ENCODE data around the gene PCDH18. TPM values are rescaled to one million over a fixed set of nuclear protein-coding genes. Genes with fewer than 3 reads are reported as not detected.

The PCDH18 gene
- total RNA-seq, 1 experiment from 2014 or later = 28.0 TPM

GRCh38 chr4:137524725-137525369 is 7.4 kb downstream of the PCDH18 start (continued):
- no peak for TF ChIP-seq JAZF1 (CRISPR knock-in tag; IDR thresholded peaks at IDR 0.05)
- TF ChIP-seq TP53 (CRISPR knock-in tag; IDR thresholded peaks at IDR 0.05) = no peak
- no peak for TF ChIP-seq CDX4 (CRISPR knock-in tag; IDR thresholded peaks at IDR 0.05; ENCODE audit: borderline replicate concordance)

- ATAC-seq = no peak
- ChIA-PET CTCF (no interaction called here), POLR2A (no interaction called here)
- no peak for DNase-seq (ENCODE audit: low spot score)
- no peak overlapping the region for H3K4me3 Mint-ChIP-seq
- no peaks in the 10 kb centered on the region for H3K27me3 Mint-ChIP-seq (ENCODE audit: low read depth)
- no peaks in the 10 kb centered on the region for H3K9me3 Mint-ChIP-seq
- TF ChIP-seq ZNF138 (CRISPR knock-in tag; conservative IDR thresholded peaks at IDR 0.05) = no peak
- TF ChIP-seq ERG (CRISPR knock-in tag; IDR thresholded peaks at IDR 0.05) = no peak
- TF ChIP-seq IRF1 (CRISPR knock-in tag; IDR thresholded peaks at IDR 0.05) = no peak
- TF ChIP-seq ZNF121 (CRISPR knock-in tag; IDR thresholded peaks at IDR 0.05) = no peak
- no peak for TF ChIP-seq ETV6 (CRISPR knock-in tag; IDR thresholded peaks at IDR 0.05)
- TF ChIP-seq SOX15 (CRISPR knock-in tag; IDR thresholded peaks at IDR 0.05) = no peak
- no peak for TF ChIP-seq TP53 (CRISPR knock-in tag; IDR thresholded peaks at IDR 0.05)
- no peak for TF ChIP-seq HMGA2 (CRISPR knock-in tag; IDR thresholded peaks at IDR 0.05)
- TF ChIP-seq ZNF425 (CRISPR knock-in tag; conservative IDR thresholded peaks at IDR 0.05) = no peak
- TF ChIP-seq MYBL2 (CRISPR knock-in tag; IDR thresholded peaks at IDR 0.05) = no peak
- H3K4me1 Mint-ChIP-seq = peaks cover 1% of the 10 kb centered on the region; the same call in 1 of the 2 replicates
- peaks cover 55% of the 10 kb centered on the region for H3K36me3 Mint-ChIP-seq
- H3K27ac Mint-ChIP-seq = no peak overlapping the region
These were observed 9.0 kb downstream of the PCDH18 start for GRCh38 chr4:137523329-137523728.

- peaks cover 40% of the 10 kb centered on the region for H3K36me3 Mint-ChIP-seq
- DNase-seq (ENCODE audit: low spot score) (no peak), ATAC-seq (no peak)
- H3K27ac Mint-ChIP-seq = no peak overlapping the region
- CTCF ChIA-PET = no interaction called here
- H3K27me3 Mint-ChIP-seq (ENCODE audit: low read depth) = no peaks in the 10 kb centered on the region
- no peak overlapping the region for H3K4me3 Mint-ChIP-seq
- no peaks in the 10 kb centered on the region for H3K4me1 Mint-ChIP-seq
- POLR2A ChIA-PET = no interaction called here
- H3K9me3 Mint-ChIP-seq = no peaks in the 10 kb centered on the region
- TF ChIP-seq TCF7 (CRISPR knock-in tag; IDR thresholded peaks at IDR 0.05; ENCODE audit: low read depth) (no peak), ZNF138 (CRISPR knock-in tag; conservative IDR thresholded peaks at IDR 0.05) (no peak), HMGA2 (CRISPR knock-in tag; IDR thresholded peaks at IDR 0.05) (no peak), ZNF512 (CRISPR knock-in tag; IDR thresholded peaks at IDR 0.05; ENCODE audit: borderline replicate concordance) (no peak), ATF1 (CRISPR knock-in tag; IDR thresholded peaks at IDR 0.05) (no peak), CBFB (CRISPR knock-in tag; IDR thresholded peaks at IDR 0.05; ENCODE audit: low read depth) (no peak), FOXP1 (CRISPR knock-in tag; IDR thresholded peaks at IDR 0.05; ENCODE audit: borderline replicate concordance) (no peak), USF2 (CRISPR knock-in tag; IDR thresholded peaks at IDR 0.05) (no peak), ARID4B (CRISPR knock-in tag; IDR thresholded peaks at IDR 0.05; ENCODE audit: borderline replicate concordance) (no peak)
These were observed 11.2 kb downstream of the PCDH18 start for GRCh38 chr4:137521053-137521452.

All from WTC11 (cell line).